GM23248 (cell line): Measurements from ENCODE around the gene SAMSN1.

ENCODE experiments used
- EZH2 ChIP-seq: fragments of 200-600 bp; sonication (generic); IDR thresholded peaks from 2 replicates; pipeline ENCODE4 v1.6.1; 2018; ENCODE audit warnings: antibody characterized with exemption, mild to moderate bottlenecking; ENCODE audit not compliant: insufficient read depth, poor library complexity, severe bottlenecking
- EZH2phosphoT487 ChIP-seq: fragments of 200-600 bp; sonication (generic); IDR thresholded peaks from 2 replicates; pipeline ENCODE4 v1.6.1; 2018; ENCODE audit warnings: antibody characterized with exemption, moderate library complexity, mild to moderate bottlenecking, low read depth; ENCODE audit not compliant: insufficient read depth

GRCh38 chr21:14495075-14495474 lies 51.0 kb downstream of the SAMSN1 start:
- TF ChIP-seq EZH2 = no peak
- TF ChIP-seq EZH2phosphoT487 = no peak
